HepG2 (cell line): Measurements from ENCODE around the gene POLG2. TPM values are rescaled to one million over a fixed set of nuclear protein-coding genes. Genes with fewer than 3 reads are reported as not detected.

ENCODE experiments used
- ATAC-seq: fragments of 200-7000 bp; cut with Tn5 transposase; 3 replicates; pipeline ENCODE4 v1.9.1; 2020; ENCODE audit warnings: mild to moderate bottlenecking, moderate library complexity
- BruUV-seq: library from RNA; stranded (reverse); fragments of 400-500 nt; replicated peaks from 2 replicates; lab custom pipeline; 2021; lab: Mats Ljungman, UMichigan
- CTCF ChIA-PET: fragments of 300-600 bp; formaldehyde crosslinking; extraction: SDS; loops from one replicate; lab custom pipeline; 2021; ENCODE audit warnings: low total read pairs, inconsistent platforms, low intra/inter-chr PET ratio; lab: Yijun Ruan, JAX
- POLR2A ChIA-PET: fragments of 350-600 bp; sonication (Branson Sonifier 250); formaldehyde crosslinking; loops from one replicate; lab custom pipeline; 2020; ENCODE audit warnings: antibody characterized with exemption, inconsistent platforms; lab: Yijun Ruan, JAX
- DNase-seq: peaks from one replicate; pipeline ENCODE4 v3.0.0-alpha.2; 2015; ENCODE audit warnings: low spot score
- FAIRE-seq: peaks from 3 replicates; lab custom pipeline; 2011; peaks lifted over from hg19 to GRCh38; lab: Jason Lieb, UNC
- H2AFZ ChIP-seq: one replicate; pipeline ENCODE4 v1.6.1; 2011; ENCODE audit warnings: low read length, inconsistent platforms
- H3K27ac ChIP-seq: fragments of 300-600 bp; 3 replicates; pipeline ENCODE4 v1.8.0; 2011; ENCODE audit warnings: mixed run types, mild to moderate bottlenecking, mixed read lengths, low read length, inconsistent platforms; ENCODE audit not compliant: insufficient read depth; ENCODE audit errors: extremely low read length
- H3K27me3 ChIP-seq, 2 experiments: fragments of 200-600 bp in 1 of 2; 2 replicates in 1 of 2; 3 replicates in 1 of 2; pipeline versions ENCODE4 v1.6.0 to v1.8.0; 2011; ENCODE audit warnings: low read length in 2 of 2, mild to moderate bottlenecking in 2 of 2, moderate library complexity in 2 of 2, inconsistent platforms in 1 of 2; ENCODE audit not compliant: insufficient read depth in 2 of 2, control insufficient read depth in 1 of 2
- H3K36me3 ChIP-seq, 2 experiments: fragments of 200-600 bp in 1 of 2; replicated peaks in 1 of 2; 2 replicates in 1 of 2; 3 replicates in 1 of 2; pipeline versions ENCODE4 v1.5.1 to v1.8.0; 2011; ENCODE audit warnings: low read length in 2 of 2, inconsistent platforms in 1 of 2; ENCODE audit not compliant: insufficient read depth in 2 of 2, control insufficient read depth in 1 of 2
- H3K4me1 ChIP-seq: 2 replicates; pipeline ENCODE4 v1.5.1; 2012; ENCODE audit warnings: low read length, inconsistent platforms; ENCODE audit not compliant: insufficient read depth
- H3K4me2 ChIP-seq: 2 replicates; pipeline ENCODE4 v1.6.0; 2011; ENCODE audit warnings: low read depth, low read length, inconsistent platforms
- H3K4me3 ChIP-seq, 3 experiments: fragments of 200-600 bp in 1 of 3; sonication (generic), shearing (Covaris generic) in 1 of 3; replicated peaks in 1 of 3; 2 replicates each; pipeline ENCODE4 v1.5.1; 2011 to 2016; ENCODE audit warnings: low read length in 3 of 3, inconsistent platforms in 2 of 3, low read depth in 2 of 3, mild to moderate bottlenecking in 2 of 3, control low read depth in 1 of 3, mixed read lengths in 1 of 3; ENCODE audit not compliant: insufficient read depth in 1 of 3
- H3K79me2 ChIP-seq: one replicate; pipeline ENCODE4 v1.6.1; 2011; ENCODE audit warnings: low read length, inconsistent platforms; ENCODE audit not compliant: insufficient read depth
- H3K9ac ChIP-seq: 2 replicates; pipeline ENCODE4 v1.6.0; 2011; ENCODE audit warnings: mild to moderate bottlenecking, low read depth, low read length, inconsistent platforms; ENCODE audit not compliant: insufficient read depth
- H3K9me3 ChIP-seq: 2 replicates; pipeline ENCODE4 v1.5.1; 2012; ENCODE audit warnings: mild to moderate bottlenecking, low read length
- H4K20me1 ChIP-seq: 2 replicates; pipeline ENCODE4 v1.6.0; 2011; ENCODE audit warnings: inconsistent platforms, mild to moderate bottlenecking, low read length, moderate library complexity; ENCODE audit not compliant: insufficient read depth
- CBX1 ChIP-seq: IDR thresholded peaks from one replicate; pipeline ENCODE4 v1.6.1; 2016; ENCODE audit warnings: antibody characterized with exemption, low read depth
- EEA1 ChIP-seq: sonication (generic); formaldehyde crosslinking; IDR thresholded peaks from 2 replicates; pipeline ENCODE4 v1.5.1; 2020; ENCODE audit warnings: mild to moderate bottlenecking, missing genetic modification reagents, borderline replicate concordance
- FOXP4 ChIP-seq: sonication (generic); formaldehyde crosslinking; IDR thresholded peaks from 2 replicates; pipeline ENCODE4 v1.4.0; 2020; ENCODE audit warnings: missing genetic modification reagents
- HMGXB4 ChIP-seq, 2 experiments: sonication (generic) in 1 of 2; formaldehyde crosslinking in 1 of 2; IDR thresholded peaks; 2 replicates each; pipeline versions ENCODE4 v1.4.0 to v1.6.1; 2018 to 2020; ENCODE audit warnings: missing genetic modification reagents in 2 of 2, borderline replicate concordance in 1 of 2, low read depth in 1 of 2, mild to moderate bottlenecking in 1 of 2, missing biosample characterization in 1 of 2
- KDM1A ChIP-seq: IDR thresholded peaks from 2 replicates; pipeline ENCODE4 v1.6.1; 2016; ENCODE audit warnings: missing compliant biosample characterization
- MAFF ChIP-seq: IDR thresholded peaks from 2 replicates; pipeline ENCODE4 v1.6.1; 2011; ENCODE audit warnings: low read depth, low read length, improper control_type of control experiment
- MIXL1 ChIP-seq: IDR thresholded peaks from 2 replicates; pipeline ENCODE4 v1.6.1; 2016
- MZF1 ChIP-seq: sonication (generic); formaldehyde crosslinking; IDR thresholded peaks from 2 replicates; pipeline ENCODE4 v1.8.1; 2023; ENCODE audit warnings: mild to moderate bottlenecking, missing genetic modification reagents, borderline replicate concordance
- NCOA1 ChIP-seq: sonication (generic); formaldehyde crosslinking; IDR thresholded peaks from 2 replicates; pipeline ENCODE4 v1.9.0; 2021; ENCODE audit warnings: missing genetic modification reagents
- RBM39 ChIP-seq: fragments of 200-400 bp; formaldehyde crosslinking; IDR thresholded peaks from one replicate; pipeline ENCODE4 v1.6.1; 2018; ENCODE audit warnings: antibody characterized with exemption, mild to moderate bottlenecking, low read depth, low read length; ENCODE audit not compliant: poor library complexity, severe bottlenecking
- SMC3 ChIP-seq: IDR thresholded peaks from 2 replicates; pipeline ENCODE4 v1.6.1; 2011; ENCODE audit warnings: low read length, improper control_type of control experiment
- SRF ChIP-seq: IDR thresholded peaks from 2 replicates; pipeline ENCODE4 v1.6.1; 2011; ENCODE audit warnings: mild to moderate bottlenecking, low read depth, low read length, moderate library complexity
- SRY ChIP-seq: sonication (generic); formaldehyde crosslinking; IDR thresholded peaks from 2 replicates; pipeline ENCODE4 v1.8.0; 2022; ENCODE audit warnings: mild to moderate bottlenecking, missing genetic modification reagents
- UBTF ChIP-seq: sonication (generic); formaldehyde crosslinking; IDR thresholded peaks from 2 replicates; pipeline ENCODE4 v1.4.0; 2020; ENCODE audit warnings: mild to moderate bottlenecking, missing genetic modification reagents
- ZNF337 ChIP-seq: sonication (generic); formaldehyde crosslinking; IDR thresholded peaks from 2 replicates; pipeline ENCODE4 v1.5.1; 2020; ENCODE audit warnings: missing genetic modification reagents, low read depth, mild to moderate bottlenecking, borderline replicate concordance
- ZNF430 ChIP-seq: sonication (generic); formaldehyde crosslinking; IDR thresholded peaks from 2 replicates; pipeline ENCODE4 v1.9.0; 2021; ENCODE audit warnings: mild to moderate bottlenecking, missing genetic modification reagents
- ZNF567 ChIP-seq: sonication (generic); formaldehyde crosslinking; IDR thresholded peaks from 2 replicates; pipeline ENCODE4 v1.8.1; 2023; ENCODE audit warnings: mild to moderate bottlenecking, missing genetic modification reagents, borderline replicate concordance
- ZNF737 ChIP-seq: sonication (generic); formaldehyde crosslinking; IDR thresholded peaks from 2 replicates; pipeline ENCODE4 v1.5.0; 2020; ENCODE audit warnings: missing genetic modification reagents, mild to moderate bottlenecking, borderline replicate concordance
- ZSCAN9 ChIP-seq: IDR thresholded peaks from 2 replicates; pipeline ENCODE4 v1.6.1; 2016; ENCODE audit warnings: borderline replicate concordance
- WGBS: methylation state at CpG from one replicate; pipeline ENCODE4 v1.1.6; 2017; ENCODE audit warnings: low lambda C conversion rate; 5-methylcytosine and 5-hydroxymethylcytosine counted together
- in situ Hi-C: cut with HindIII; loops from 2 replicates; pipeline ENCODE4 v1.10.0; 2017; ENCODE audit warnings: low pct_unique_long_range_greater_than_20kb; ENCODE audit not compliant: extremely low pct_ligation_motif_present
- intact Hi-C: fragments of 100-400 bp; cut with micrococcal nuclease; formaldehyde crosslinking; loops from one replicate; pipeline ENCODE4 v1.10.0; 2022; ENCODE audit not compliant: unreplicated experiment
- polyA plus RNA-seq, 8 experiments: library from polyadenylated mRNA; depleted of rRNA in 3 of 8; stranded (reverse) in 7 of 8; unstranded in 1 of 8; fragments of >200 nt; fragmentation: Illumina TruSeq in 4 of 8; extraction: Trizol in 4 of 8; gene quantifications; 2 replicates each; pipeline versions ENCODE4 v1.2.1 to v1.2.3, GENCODE V29; 2011 to 2016; ENCODE audit warnings: low read depth in 4 of 8, missing spikeins in 1 of 8, mixed read lengths in 1 of 8; ENCODE audit not compliant: insufficient read depth in 1 of 8
- total RNA-seq, 5 experiments: library from RNA; depleted of rRNA; stranded (reverse); fragments of >200 nt; fragmentation: Illumina TruSeq; extraction: Trizol; gene quantifications; 2 replicates each; pipeline ENCODE4 v1.2.3, GENCODE V29; 2016; ENCODE audit warnings: low read depth in 1 of 5

Gene POLG2
- total and polyA plus RNA-seq, 2 of the 13 experiments (the other 11 are each of a cell fraction or from before 2014, with no cell fraction given): 21.1 to 25.5 TPM

GRCh38 chr17:64506201-64506575 lies 9.3 kb upstream of the POLG2 start, which contains the start of gene DDX5:
DDX5 (minus strand) TSS chr17:64506289; CDS start chr17:64506119, 170 bp downstream.
- no peak within 1 kb of the TSS for H2AFZ ChIP-seq
- no peaks in the 10 kb centered on the region for H3K9me3 ChIP-seq
- intact Hi-C loops (loop anchor here (5.0 kb wide), 1 partner anchor 156 kb away; the partner anchor contains the start of gene SMURF2), in situ Hi-C loops (loop anchor here (10.0 kb wide), 1 partner anchor 661 kb away; the partner anchor contains the start of gene SMARCD2)
- 1% methylated on average over 30 of the region's 31 CpGs for WGBS
- H3K36me3 ChIP-seq: peaks cover 20 to 56% of the 10 kb centered on the region in 2 experiments
- ATAC-seq (peak; percentile 74), DNase-seq (peak; percentile 97), FAIRE-seq (peak; percentile 44)
- peaks cover 55% of the 10 kb centered on the region for H4K20me1 ChIP-seq
- ChIA-PET POLR2A (interaction anchor here (0.7 to 4.1 kb wide), 38 partner anchors 10 to 732 kb away, joined by 3 to 202 read pairs (median 4); partner anchors contain the start of genes CCDC47, DDX42, GNA13 and LRRC37A3), CTCF (no interaction called here)
- H3K9ac ChIP-seq: peak within 1 kb of the TSS; percentile 100
- H3K4me3 ChIP-seq: peak within 1 kb of the TSS; percentile 94 to 100 (median 99)
- H3K27ac ChIP-seq: peak within 1 kb of the TSS; percentile 99
- H3K79me2 ChIP-seq: peaks cover 66% of the 10 kb centered on the region
- peak within 1 kb of the TSS; percentile 81 for H3K4me2 ChIP-seq
- no TSS peak for BruUV-seq
- peaks cover 49% of the 10 kb centered on the region for H3K4me1 ChIP-seq
- peaks cover 0 to 3% of the 10 kb centered on the region in 2 experiments; a peak in 1 of 5 replicates for H3K27me3 ChIP-seq
- no peak for TF ChIP-seq MAFF
- peak; percentile 78; the same call in 1 of the 2 replicates for TF ChIP-seq FOXP4 (CRISPR knock-in tag)
- peak; percentile 66 for TF ChIP-seq RBM39
- TF ChIP-seq KDM1A (CRISPR knock-in tag): no peak
- no peak for TF ChIP-seq ZNF337 (CRISPR knock-in tag)
- peak; percentile 58 for TF ChIP-seq MIXL1 (CRISPR knock-in tag)
- peak; percentile 66; the same call in 1 of the 2 replicates for TF ChIP-seq SRY (CRISPR knock-in tag)
- TF ChIP-seq MZF1: no peak
- no peak for TF ChIP-seq ZNF567
- no peak for TF ChIP-seq SRF
- TF ChIP-seq UBTF (CRISPR knock-in tag): no peak
- TF ChIP-seq EEA1 (CRISPR knock-in tag): no peak; the same call in 1 of the 2 replicates
- 0 out of 2 replicates have a peak, but pooled peaks have one; percentile 31 for TF ChIP-seq NCOA1 (CRISPR knock-in tag)
- no peak for TF ChIP-seq CBX1
- TF ChIP-seq ZNF430 (CRISPR knock-in tag): no peak
- no peak for TF ChIP-seq SMC3
- 0 out of 2 replicates have a peak, but pooled peaks have one; percentile 52 for TF ChIP-seq ZSCAN9 (CRISPR knock-in tag)
- no peak; the same call in 1 of the 2 replicates for TF ChIP-seq ZNF737 (CRISPR knock-in tag)
- no peak; a peak in 1 of 4 replicates for TF ChIP-seq HMGXB4 (CRISPR knock-in tag; IDR thresholded peaks at IDR 0.05; ENCODE audit: borderline replicate concordance in 1 of 2, low read depth in 1 of 2)
